Liver (tissue), 9 donors: ENCODE data around the gene TBC1D1. TPM values are rescaled to one million over a fixed set of nuclear protein-coding genes. Genes with fewer than 3 reads are reported as not detected.
A peak's percentile ranks its signal among the peaks of the same experiment; 100 is the strongest.

Experiments used
- DNase-seq: peaks from one replicate; pipeline ENCODE4 v3.0.0-alpha.2; 2017; ENCODE audit warnings: low spot score
- H3K27ac ChIP-seq, 2 donors: one replicate each; pipeline ENCODE4 v1.7.0; 2013; ENCODE audit warnings: inconsistent platforms in 2 of 2, low read length in 2 of 2, control low read depth in 1 of 2, low read depth in 1 of 2, mild to moderate bottlenecking in 1 of 2
- H3K27me3 ChIP-seq, 4 donors: one replicate each; pipeline versions ENCODE4 v1.6.1 to v1.7.0; 2013; ENCODE audit warnings: low read length in 3 of 4, inconsistent platforms in 1 of 4, mild to moderate bottlenecking in 1 of 4, moderate library complexity in 1 of 4; ENCODE audit not compliant: control insufficient read depth in 4 of 4, insufficient read depth in 4 of 4
- H3K36me3 ChIP-seq, 4 donors: one replicate each; pipeline versions ENCODE4 v1.6.1 to v1.7.0; 2013; ENCODE audit warnings: low read length in 3 of 4, mild to moderate bottlenecking in 3 of 4, low read depth in 1 of 4, moderate library complexity in 1 of 4; ENCODE audit not compliant: control insufficient read depth in 4 of 4, insufficient read depth in 3 of 4
- H3K4me1 ChIP-seq, 4 donors: one replicate each; pipeline versions ENCODE4 v1.6.1 to v1.7.0; 2013; ENCODE audit warnings: low read length in 3 of 4, mild to moderate bottlenecking in 3 of 4, moderate library complexity in 1 of 4; ENCODE audit not compliant: control insufficient read depth in 4 of 4, insufficient read depth in 4 of 4
- H3K4me3 ChIP-seq, 3 donors: one replicate each; pipeline versions ENCODE4 v1.6.1 to v1.7.0; 2013; ENCODE audit warnings: low read length in 3 of 3, control low read depth in 1 of 3, low read depth in 1 of 3, mild to moderate bottlenecking in 1 of 3
- H3K9ac ChIP-seq, 2 donors: one replicate each; pipeline ENCODE4 v1.7.0; 2013; ENCODE audit warnings: low read length in 2 of 2, mild to moderate bottlenecking in 2 of 2, moderate library complexity in 2 of 2, control low read depth in 1 of 2, low read depth in 1 of 2
- H3K9me3 ChIP-seq, 4 donors: one replicate each; pipeline versions ENCODE4 v1.6.1 to v1.7.0; 2013; ENCODE audit warnings: low read length in 3 of 4; ENCODE audit not compliant: control insufficient read depth in 4 of 4
- ATF3 ChIP-seq: IDR thresholded peaks from 2 replicates; pipeline ENCODE4 v1.6.1; 2016; ENCODE audit warnings: antibody characterized with exemption
- EGR1 ChIP-seq, 2 donors: IDR thresholded peaks; 2 replicates each; pipeline ENCODE4 v1.6.1; 2016 to 2018; ENCODE audit warnings: antibody characterized with exemption in 2 of 2, low read depth in 2 of 2
- FOXA1 ChIP-seq: IDR thresholded peaks from 2 replicates; pipeline ENCODE4 v1.6.1; 2016; ENCODE audit warnings: antibody characterized with exemption
- FOXA2 ChIP-seq: IDR thresholded peaks from 2 replicates; pipeline ENCODE4 v1.6.1; 2016; ENCODE audit warnings: antibody characterized with exemption
- GABPA ChIP-seq, 2 donors: IDR thresholded peaks in 1 of 2; conservative IDR thresholded peaks in 1 of 2; 2 replicates each; pipeline ENCODE4 v1.6.1; 2016; ENCODE audit warnings: antibody characterized with exemption in 2 of 2, mild to moderate bottlenecking in 1 of 2, moderate library complexity in 1 of 2
- HNF4A ChIP-seq, 2 donors: conservative IDR thresholded peaks; 2 replicates each; pipeline ENCODE4 v1.6.1; 2016; ENCODE audit warnings: antibody characterized with exemption in 2 of 2, mild to moderate bottlenecking in 2 of 2
- HNF4G ChIP-seq: IDR thresholded peaks from 2 replicates; pipeline ENCODE4 v1.6.1; 2016; ENCODE audit warnings: antibody characterized with exemption
- JUND ChIP-seq, 2 donors: IDR thresholded peaks; 2 replicates each; pipeline ENCODE4 v1.6.1; 2016; ENCODE audit warnings: antibody characterized with exemption in 2 of 2
- NR2F2 ChIP-seq: IDR thresholded peaks from 2 replicates; pipeline ENCODE4 v1.6.1; 2016; ENCODE audit warnings: antibody characterized with exemption
- RAD21 ChIP-seq, 2 donors: IDR thresholded peaks; 2 replicates each; pipeline ENCODE4 v1.6.1; 2016; ENCODE audit warnings: antibody characterized with exemption in 2 of 2, mild to moderate bottlenecking in 2 of 2
- REST ChIP-seq: IDR thresholded peaks from 2 replicates; pipeline ENCODE4 v1.6.1; 2016; ENCODE audit warnings: antibody characterized with exemption, mild to moderate bottlenecking
- RXRA ChIP-seq, 2 donors: IDR thresholded peaks; 2 replicates each; pipeline ENCODE4 v1.6.1; 2017 to 2018; ENCODE audit warnings: antibody characterized with exemption in 2 of 2, mild to moderate bottlenecking in 1 of 2
- SP1 ChIP-seq: IDR thresholded peaks from 2 replicates; pipeline ENCODE4 v1.6.1; 2018; ENCODE audit warnings: antibody characterized with exemption, mild to moderate bottlenecking
- TAF1 ChIP-seq: conservative IDR thresholded peaks from 2 replicates; pipeline ENCODE4 v1.6.1; 2016; ENCODE audit warnings: antibody characterized with exemption, mild to moderate bottlenecking
- YY1 ChIP-seq: IDR thresholded peaks from 2 replicates; pipeline ENCODE4 v1.6.1; 2016; ENCODE audit warnings: antibody characterized with exemption, mild to moderate bottlenecking
- ZBTB33 ChIP-seq: IDR thresholded peaks from 2 replicates; pipeline ENCODE4 v1.6.1; 2016; ENCODE audit warnings: antibody characterized with exemption
- WGBS: extraction: QIAGEN DNeasy Blood & Tissue Kit; methylation state at CpG from one replicate; pipeline ENCODE4 v1.1.7; 2013; 5-methylcytosine and 5-hydroxymethylcytosine counted together
- polyA plus RNA-seq, 2 donors: library from polyadenylated mRNA; stranded (reverse) in 1 of 2; unstranded in 1 of 2; fragments of 200-250 nt in 1 of 2; fragments of >200 nt in 1 of 2; fragmentation: Nextera tagmentation in 1 of 2; extraction: Ambion mirVana in 1 of 2; gene quantifications; one replicate each; pipeline versions ENCODE4 v1.2.1 to v1.2.3, GENCODE V29; 2013 to 2015
- total RNA-seq, 2 donors: library from RNA; depleted of rRNA; stranded (reverse); fragments of >200 nt; gene quantifications; one replicate each; pipeline ENCODE4 v1.2.3, GENCODE V29; 2014
- TF ChIP-seq, protein P1 (sequence below): fragments of 150-350 bp; IDR thresholded peaks from 2 replicates; pipeline ENCODE4 v1.5.1; 2017; ENCODE audit warnings: improper control_type of control experiment, low read depth, low read length; ENCODE audit not compliant: missing input control
- TF ChIP-seq, protein P2 (sequence below): IDR thresholded peaks from 2 replicates; pipeline ENCODE4 v1.6.1; 2016; ENCODE audit warnings: antibody characterized with exemption
- donor health status: healthy.
- donor health status: healthy.
- donor health status: healthy.
- donor health status: healthy.
- donor health status: healthy.

TBC1D1 gene
- total and polyA plus RNA-seq, 4 donors = 15.6 to 41.4 (median 20.9) TPM

DNA sequence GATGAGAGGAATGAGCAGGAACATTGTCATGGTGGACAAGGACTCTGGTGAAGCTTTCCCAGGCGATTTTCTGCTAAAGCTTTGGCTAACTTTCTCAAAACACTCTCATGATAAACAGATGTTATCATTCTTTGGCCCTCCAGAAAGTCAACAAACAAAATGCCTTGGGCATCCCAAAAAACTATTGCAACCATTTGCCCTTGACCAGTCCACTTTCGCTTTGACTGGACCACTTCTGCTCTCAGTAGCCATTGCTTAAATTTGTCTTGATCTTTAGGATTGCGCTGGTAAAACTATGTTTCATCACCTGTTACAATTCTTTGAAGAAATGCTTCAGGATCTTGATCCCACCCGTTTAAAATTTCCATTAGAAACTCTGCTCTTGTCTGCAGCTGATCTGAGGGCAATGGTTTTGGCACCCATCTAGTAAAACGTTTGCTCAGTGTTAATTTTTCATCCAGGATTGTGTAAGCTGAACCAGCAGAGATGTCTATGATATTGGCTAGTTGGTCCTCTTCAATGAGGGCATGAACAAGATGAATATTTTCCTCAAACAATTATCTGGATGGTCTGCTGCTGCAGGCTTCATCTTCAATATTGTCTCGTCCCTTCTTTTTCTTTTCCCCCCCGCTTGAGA is 14.8 kb downstream of the TBC1D1 start:
- Histone ChIP-seq H3K27me3 (no peaks in the 10 kb centered on the region), H3K4me1 (peaks cover 6 to 29% (median 27%) of the 10 kb centered on the region in 4 donors), H3K4me3 (peak overlapping the region; percentile 29 to 45 (median 43)), H3K9me3 (no peaks in the 10 kb centered on the region), H3K36me3 (peaks cover 0 to 2% (median 0%) of the 10 kb centered on the region in 4 donors), H3K27ac (peak overlapping the region; percentile 0 to 44), H3K9ac (no peak overlapping the region)
- DNase-seq = no peak
- 34% methylated on average over 7 of the region's 7 CpGs for WGBS
- peak; percentile 8 to 61 for TF ChIP-seq EGR1 (IDR thresholded peaks at IDR 0.05; ENCODE audit: low read depth in 2 of 2)
- peak; percentile 28 for TF ChIP-seq FOXA1
- no peak for TF ChIP-seq ATF3
- TF ChIP-seq HNF4G = peak; percentile 24
- peak; percentile 14 for TF ChIP-seq NR2F2
- peak; percentile 65 for TF ChIP-seq ZBTB33
- TF ChIP-seq GABPA (IDR thresholded peaks at IDR 0.05 in 1 of 2, conservative IDR thresholded peaks at IDR 0.05 in 1 of 2) = no peak
- peak; percentile 46 to 74 for TF ChIP-seq RXRA (IDR thresholded peaks at IDR 0.05)
- TF ChIP-seq REST = no peak
- TF ChIP-seq TAF1 = no peak
- TF ChIP-seq FOXA2 = peak; percentile 75
- TF ChIP-seq RAD21 (IDR thresholded peaks at IDR 0.05) = peak in 1 of 2 donors; percentile 29
- TF ChIP-seq, protein P1, sequence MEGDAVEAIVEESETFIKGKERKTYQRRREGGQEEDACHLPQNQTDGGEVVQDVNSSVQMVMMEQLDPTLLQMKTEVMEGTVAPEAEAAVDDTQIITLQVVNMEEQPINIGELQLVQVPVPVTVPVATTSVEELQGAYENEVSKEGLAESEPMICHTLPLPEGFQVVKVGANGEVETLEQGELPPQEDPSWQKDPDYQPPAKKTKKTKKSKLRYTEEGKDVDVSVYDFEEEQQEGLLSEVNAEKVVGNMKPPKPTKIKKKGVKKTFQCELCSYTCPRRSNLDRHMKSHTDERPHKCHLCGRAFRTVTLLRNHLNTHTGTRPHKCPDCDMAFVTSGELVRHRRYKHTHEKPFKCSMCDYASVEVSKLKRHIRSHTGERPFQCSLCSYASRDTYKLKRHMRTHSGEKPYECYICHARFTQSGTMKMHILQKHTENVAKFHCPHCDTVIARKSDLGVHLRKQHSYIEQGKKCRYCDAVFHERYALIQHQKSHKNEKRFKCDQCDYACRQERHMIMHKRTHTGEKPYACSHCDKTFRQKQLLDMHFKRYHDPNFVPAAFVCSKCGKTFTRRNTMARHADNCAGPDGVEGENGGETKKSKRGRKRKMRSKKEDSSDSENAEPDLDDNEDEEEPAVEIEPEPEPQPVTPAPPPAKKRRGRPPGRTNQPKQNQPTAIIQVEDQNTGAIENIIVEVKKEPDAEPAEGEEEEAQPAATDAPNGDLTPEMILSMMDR = no peak
- peak; percentile 33 to 82 for TF ChIP-seq JUND (IDR thresholded peaks at IDR 0.05)
- TF ChIP-seq HNF4A (conservative IDR thresholded peaks at IDR 0.05) = peak; percentile 77 to 79
- peak; percentile 67 for TF ChIP-seq SP1
- TF ChIP-seq YY1 = peak; percentile 94
- TF ChIP-seq, protein P2, sequence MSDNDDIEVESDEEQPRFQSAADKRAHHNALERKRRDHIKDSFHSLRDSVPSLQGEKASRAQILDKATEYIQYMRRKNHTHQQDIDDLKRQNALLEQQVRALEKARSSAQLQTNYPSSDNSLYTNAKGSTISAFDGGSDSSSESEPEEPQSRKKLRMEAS = peak; percentile 63
